Parietal lobe (tissue), 2 donors: ENCODE data around the gene REST. TPM values are rescaled to one million over a fixed set of nuclear protein-coding genes. Genes with fewer than 3 reads are reported as not detected.

Source experiments
- small RNA-seq: library from RNA; depleted of rRNA; stranded (forward); fragments of <200 nt; gene quantifications from one replicate; pipeline ENCODE3, GENCODE V24; 2014; ENCODE audit warnings: low replicate concordance
- total RNA-seq: library from RNA; depleted of rRNA; stranded (reverse); fragments of >200 nt; gene quantifications from one replicate; pipeline ENCODE4 v1.2.3, GENCODE V29; 2014

The REST gene
- total RNA-seq, result 11.6 TPM

GRCh38 chr4:56907489-56908205 lies at the start of gene REST:
Gene REST (plus strand): TSS chr4:56907900. CDS start chr4:56910639, 2,739 bp downstream.

GRCh38 chr4:56977321-56978012 lies 69.8 kb downstream of the REST start, which contains the start of gene NOA1:
Gene NOA1 (minus strand): TSS chr4:56977606. CDS start chr4:56977585, 21 bp downstream.

GRCh38 chr4:56978750-56979303 lies 71.1 kb downstream of the REST start, which contains the start of gene POLR2B:
Gene POLR2B (plus strand): TSS chr4:56978896. CDS start chr4:56978986, 90 bp downstream.

Small RNAs within 50 kb of the gene (small RNA-seq; reads per million reads assigned to genes)
- gene RNU6-998P, result not detected

Other genes starting within 250 kb of the REST start
- 54.5 TPM for gene HOPX, start 226.6 kb upstream of the REST start, total RNA-seq
- gene SPINK2, start 86.2 kb upstream of the REST start, total RNA-seq, result not detected
- gene NOA1, start 69.7 kb downstream of the REST start, total RNA-seq, result 19.1 TPM
- gene POLR2B, start 71.0 kb downstream of the REST start, total RNA-seq, result 192 TPM
- gene IGFBP7, start 202.5 kb downstream of the REST start, total RNA-seq, result 33.5 TPM